OCI-M1 (cell line): ENCODE data around the gene VN1R4.
"Not testable (repeated sequence)": the region's sequence is repeated elsewhere in the genome, so short reads cannot be mapped to it uniquely, and the experiment has no call there.

Experiments used
- DNase-seq: peaks from one replicate; lab custom pipeline; 2025; lab: John Stamatoyannopoulos, UW

VN1R4 gene, protein sequence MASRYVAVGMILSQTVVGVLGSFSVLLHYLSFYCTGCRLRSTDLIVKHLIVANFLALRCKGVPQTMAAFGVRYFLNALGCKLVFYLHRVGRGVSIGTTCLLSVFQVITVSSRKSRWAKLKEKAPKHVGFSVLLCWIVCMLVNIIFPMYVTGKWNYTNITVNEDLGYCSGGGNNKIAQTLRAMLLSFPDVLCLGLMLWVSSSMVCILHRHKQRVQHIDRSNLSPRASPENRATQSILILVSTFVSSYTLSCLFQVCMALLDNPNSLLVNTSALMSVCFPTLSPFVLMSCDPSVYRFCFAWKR

DNA sequence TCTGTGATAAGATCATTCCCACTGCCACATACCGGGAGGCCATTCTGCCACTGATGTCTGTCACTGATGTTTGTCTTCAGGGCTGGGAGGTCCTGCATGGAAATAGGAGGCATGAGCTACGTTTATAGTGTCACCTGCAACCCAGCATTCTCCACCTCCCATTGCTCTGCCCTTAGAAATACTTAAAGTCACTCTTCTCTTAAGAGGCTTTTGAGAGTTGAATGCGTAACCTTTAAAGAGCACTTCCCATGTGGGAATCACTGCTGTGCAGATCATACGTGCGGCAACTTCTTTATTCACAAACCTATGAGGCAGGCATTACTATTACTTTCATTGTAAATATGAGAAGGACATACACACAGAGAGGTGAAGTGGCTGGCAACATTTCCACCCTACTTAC is at the start of gene VN1R4:
TSS of gene VN1R4 (minus strand) at position 101 of the 400 bp plus-strand sequence. CDS start at position 43, 58 bp downstream.
- not testable (repeated sequence) for DNase-seq

DNA sequence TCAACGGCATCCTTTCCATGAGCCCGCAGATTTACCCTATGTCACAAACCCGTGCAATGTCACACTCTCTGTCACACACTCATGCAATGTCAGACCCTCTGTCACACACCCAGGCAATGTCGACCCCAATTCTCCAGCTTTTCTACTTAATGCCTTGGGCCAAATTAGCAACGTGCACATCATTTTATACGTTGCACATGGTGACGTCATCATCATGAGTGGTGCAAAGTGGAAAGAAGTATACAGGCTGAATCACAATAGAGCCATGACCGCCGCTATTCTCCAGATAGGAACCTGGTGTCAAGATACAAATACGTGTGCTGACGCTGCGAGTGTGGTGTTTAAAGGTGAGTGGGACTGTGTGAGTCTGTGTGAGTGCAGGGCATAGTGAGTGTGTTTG is 44.4 kb upstream of the VN1R4 start:
- DNase-seq = no peak

DNA sequence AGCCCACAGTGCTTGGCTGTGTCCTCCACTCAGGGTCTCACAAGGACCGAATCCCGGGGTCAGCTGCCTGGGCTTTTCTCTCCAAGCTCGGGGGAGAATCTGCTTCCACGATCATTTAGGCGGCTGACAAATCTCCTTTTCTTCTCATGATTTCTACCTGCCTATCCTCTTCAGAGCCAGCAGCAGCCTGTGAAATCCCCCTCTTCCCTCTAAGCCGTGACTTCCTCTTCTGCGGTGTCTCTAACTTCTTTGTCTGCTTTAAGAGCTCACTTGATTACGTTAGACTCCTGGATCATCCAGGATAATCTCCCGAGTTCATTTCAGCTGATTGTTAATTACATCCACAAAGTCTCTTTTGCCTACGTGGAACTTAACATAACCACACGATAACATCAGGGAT is 43.5 kb upstream of the VN1R4 start:
- DNase-seq = peak; percentile 62

DNA sequence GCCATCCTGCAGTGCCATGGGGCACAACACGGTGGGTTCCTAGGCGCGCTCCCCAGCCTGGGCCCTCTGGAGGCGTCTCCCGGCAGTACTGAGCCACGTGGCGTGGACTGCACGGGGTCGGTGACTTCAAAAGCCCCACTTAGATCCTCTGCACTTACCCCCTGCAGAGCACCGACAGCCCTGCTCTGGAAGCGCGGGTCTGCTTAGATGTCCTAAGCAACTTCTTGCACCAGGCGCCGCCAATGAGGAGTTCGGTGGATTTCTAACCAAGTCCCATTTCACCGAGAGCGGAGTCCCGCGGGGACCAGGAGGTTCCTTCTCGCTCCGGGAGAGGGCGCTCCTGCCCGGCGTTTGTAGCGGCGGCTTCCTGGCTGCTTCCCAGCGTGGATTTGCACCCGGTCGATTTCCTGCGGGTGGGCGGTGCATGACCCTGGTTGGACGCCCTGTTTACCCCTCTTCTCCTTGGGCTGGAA is 40.9 kb upstream of the VN1R4 start:
- peak; percentile 9 for DNase-seq

DNA sequence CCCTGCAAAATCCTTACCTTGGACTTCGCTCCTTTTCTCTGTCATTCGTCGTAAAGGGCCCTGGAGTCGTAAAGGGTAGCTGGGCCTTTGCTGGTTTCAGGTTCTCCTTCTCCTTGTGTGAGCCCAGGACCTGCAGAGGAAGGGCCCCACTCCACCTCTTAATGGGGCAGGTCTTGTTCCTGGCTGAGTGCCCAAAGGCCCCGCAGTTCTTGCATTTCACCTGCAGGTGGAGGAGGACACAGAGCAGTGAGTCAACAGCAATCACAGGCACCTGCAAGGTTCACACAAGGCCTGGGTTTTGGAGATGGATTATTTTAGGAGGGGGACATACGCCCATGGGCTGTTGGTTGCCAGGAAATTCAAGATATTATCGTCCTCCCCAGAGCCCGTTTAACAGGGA is 33.8 kb upstream of the VN1R4 start:
- DNase-seq = peak; percentile 26

DNA sequence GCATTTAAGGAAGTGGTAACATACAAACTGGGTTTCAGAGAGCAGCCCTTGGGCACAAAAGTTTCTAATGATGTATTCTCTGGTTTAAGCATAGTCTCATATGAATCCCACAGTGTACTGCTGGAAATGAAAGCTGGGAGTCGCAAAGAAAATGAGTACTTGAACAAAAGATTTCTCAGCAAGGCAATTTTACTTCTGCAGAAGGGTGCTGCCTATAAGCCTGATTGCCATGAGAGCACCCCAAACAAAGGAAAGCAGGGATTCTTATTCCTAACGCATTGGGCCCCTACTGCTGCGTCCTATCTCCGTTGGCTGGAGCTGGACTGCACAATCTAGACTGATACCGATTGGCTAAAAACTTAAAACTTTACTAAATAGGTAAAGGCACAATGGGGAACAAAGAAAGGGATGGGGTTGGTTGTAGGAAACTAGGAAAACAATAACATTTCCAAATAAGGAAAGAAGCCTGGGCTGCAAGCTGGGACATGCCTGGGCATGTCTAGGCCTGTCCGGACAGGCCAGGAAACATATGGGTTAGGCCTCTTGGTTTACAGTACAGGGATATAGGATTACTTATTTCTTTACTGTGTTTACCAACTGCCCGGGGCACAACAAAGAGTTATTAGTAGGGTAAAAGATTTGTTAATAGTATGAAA is 27.4 kb upstream of the VN1R4 start:
- peak; percentile 13 for DNase-seq

DNA sequence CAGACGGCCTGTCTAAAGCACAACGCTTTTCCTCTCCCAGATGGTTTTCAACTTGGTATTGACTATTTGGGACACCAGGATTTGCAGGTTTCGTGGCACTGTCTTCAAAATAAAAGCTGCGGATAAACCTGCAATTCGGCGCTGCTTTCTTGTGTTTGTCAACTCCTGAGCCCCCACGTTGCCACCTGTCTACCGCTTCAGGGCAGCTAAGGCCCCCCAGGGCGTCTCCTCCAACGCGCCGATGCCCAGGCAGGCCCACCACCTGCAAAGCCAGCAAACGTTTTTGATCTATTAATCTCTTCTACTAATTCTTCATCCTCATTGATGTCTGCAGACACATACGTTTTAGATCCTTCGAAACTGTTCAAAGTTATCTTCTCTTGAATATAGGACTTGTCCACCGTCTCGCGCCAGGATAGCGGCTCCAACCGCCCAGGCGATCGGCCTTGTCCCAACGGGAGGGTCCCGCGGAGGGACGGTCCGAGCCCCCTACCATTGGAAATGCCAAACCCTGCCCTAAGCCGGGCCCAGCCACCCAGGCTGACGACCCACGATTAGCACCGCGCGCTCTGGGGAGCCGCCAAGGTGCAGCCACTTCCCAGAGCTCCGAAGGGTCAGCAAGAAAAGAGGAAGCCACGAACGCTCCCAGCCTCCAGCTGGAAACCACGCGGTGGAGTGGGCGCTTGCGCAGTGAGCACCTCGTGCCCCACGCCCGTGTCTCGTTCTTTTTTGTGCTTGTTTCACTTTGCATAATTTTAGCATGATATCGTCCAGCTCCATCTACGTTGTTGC is 23.4 kb upstream of the VN1R4 start:
- no peak for DNase-seq

DNA sequence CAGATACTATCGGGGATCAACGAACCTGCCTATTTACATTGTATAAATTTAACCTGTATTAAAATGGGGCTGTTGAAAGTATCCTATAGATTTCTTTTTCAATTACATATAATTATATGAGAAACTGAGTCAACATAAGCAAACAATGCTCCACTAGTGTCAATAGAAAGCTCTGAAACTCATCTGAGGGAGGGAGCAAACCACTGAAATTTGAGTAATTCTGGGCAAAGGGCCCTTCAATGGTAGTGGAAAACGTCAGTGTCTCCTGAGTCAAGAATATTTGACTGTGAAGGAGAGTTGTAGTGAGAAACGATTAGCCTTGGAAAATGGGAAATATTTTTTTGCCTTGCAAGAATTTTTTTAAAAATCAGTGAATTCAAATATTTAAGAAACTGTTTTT is 17.6 kb upstream of the VN1R4 start:
- no peak for DNase-seq

DNA sequence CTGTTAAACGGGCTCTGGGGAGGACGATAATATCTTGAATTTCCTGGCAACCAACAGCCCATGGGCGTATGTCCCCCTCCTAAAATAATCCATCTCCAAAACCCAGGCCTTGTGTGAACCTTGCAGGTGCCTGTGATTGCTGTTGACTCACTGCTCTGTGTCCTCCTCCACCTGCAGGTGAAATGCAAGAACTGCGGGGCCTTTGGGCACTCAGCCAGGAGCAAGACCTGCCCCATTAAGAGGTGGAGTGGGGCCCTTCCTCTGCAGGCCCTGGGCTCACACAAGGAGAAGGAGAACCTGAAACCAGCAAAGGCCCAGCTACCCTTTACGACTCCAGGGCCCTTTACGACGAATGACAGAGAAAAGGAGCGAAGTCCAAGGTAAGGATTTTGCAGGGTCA is 14.4 kb upstream of the VN1R4 start:
- not testable (repeated sequence) for DNase-seq

DNA sequence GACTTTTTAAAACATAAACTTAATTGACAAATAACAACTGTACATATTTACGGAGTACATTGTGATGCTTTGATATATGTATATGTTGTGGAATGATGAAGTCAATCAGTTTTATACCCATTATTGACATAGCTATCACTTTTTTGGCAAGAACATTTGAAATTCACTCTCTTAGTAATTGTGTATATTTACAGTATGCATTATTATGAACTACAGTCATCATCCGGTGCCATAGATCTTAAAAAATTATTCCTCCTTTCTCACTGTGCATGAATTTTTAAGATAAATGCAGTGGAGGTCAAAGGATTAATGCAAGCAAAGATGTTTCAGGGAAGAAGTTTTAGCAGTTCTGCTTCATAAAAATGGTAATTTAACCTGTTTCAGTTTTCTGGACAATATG is 8.0 kb upstream of the VN1R4 start:
- no peak for DNase-seq

DNA sequence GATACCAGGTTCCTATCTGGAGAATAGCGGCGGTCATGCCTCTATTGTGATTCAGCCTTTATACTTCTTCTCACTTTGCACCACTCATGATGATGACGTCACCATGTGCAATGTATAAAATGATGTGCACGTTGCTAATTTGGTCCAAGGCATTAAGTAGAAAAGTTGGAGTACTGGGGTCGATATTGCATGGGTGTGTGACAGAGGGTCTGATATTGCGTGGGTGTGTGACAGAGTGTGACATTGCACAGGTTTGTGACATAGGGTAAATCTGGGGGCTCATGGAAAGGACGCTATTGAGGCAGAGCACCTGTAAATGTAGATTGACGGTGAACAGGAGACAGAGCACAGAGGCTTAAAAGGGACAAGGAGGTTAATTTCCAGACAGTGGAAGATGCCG is 4.5 kb upstream of the VN1R4 start:
- DNase-seq = no peak

DNA sequence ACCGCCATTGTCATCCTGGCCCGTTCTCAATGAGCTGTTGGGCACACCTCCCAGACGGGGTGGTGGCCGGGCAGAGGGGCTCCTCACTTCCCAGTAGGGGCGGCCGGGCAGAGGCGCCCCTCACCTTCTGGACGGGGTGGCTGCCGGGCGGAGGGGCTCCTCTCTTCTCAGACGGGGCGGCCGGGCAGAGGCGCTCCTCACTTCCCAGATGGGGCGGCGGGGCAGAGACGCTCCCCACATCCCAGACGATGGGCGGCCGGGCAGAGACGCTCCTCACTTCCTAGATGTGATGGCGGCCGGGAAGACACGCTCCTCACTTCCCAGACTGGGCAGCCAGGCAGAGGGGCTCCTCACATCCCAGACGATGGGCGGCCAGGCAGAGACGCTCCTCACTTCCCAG is 2.3 kb upstream of the VN1R4 start:
- DNase-seq = not testable (repeated sequence)

DNA sequence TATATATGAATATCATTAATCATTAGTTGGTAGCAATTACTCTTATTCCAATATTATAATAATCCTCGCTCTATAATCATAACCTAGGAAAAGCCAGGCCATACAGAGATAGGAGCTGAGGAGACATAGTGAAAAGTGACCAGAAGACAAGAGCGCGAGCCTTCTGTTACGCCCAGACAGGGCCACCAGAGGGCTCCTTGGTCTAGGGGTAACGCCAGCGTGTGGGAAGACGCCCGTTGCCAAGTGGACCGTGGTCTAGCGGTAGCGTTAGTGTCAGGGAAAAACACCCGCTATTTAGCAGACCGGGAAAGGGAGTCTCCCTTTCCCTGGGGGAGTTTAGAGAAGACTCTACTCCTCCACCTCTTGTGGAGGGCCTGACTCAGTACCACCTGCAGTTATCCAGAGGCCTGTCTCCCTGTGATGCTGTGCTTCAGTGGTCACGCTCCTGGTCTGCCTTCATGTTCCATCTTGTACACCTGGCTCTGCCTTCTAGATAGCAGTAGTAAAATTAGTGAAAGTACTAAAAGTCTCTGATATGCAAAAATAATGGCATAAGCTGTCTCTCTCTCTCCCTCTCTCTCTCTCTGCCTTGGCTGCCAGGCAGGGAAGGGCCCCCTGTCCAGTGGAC is 9.7 kb downstream of the VN1R4 start, which contains the start of gene VN1R2:
TSS of gene VN1R2 (plus strand) at position 578 of the 628 bp plus-strand sequence. CDS start 84 bp downstream, outside the sequence.
- DNase-seq = peak; percentile 12

DNA sequence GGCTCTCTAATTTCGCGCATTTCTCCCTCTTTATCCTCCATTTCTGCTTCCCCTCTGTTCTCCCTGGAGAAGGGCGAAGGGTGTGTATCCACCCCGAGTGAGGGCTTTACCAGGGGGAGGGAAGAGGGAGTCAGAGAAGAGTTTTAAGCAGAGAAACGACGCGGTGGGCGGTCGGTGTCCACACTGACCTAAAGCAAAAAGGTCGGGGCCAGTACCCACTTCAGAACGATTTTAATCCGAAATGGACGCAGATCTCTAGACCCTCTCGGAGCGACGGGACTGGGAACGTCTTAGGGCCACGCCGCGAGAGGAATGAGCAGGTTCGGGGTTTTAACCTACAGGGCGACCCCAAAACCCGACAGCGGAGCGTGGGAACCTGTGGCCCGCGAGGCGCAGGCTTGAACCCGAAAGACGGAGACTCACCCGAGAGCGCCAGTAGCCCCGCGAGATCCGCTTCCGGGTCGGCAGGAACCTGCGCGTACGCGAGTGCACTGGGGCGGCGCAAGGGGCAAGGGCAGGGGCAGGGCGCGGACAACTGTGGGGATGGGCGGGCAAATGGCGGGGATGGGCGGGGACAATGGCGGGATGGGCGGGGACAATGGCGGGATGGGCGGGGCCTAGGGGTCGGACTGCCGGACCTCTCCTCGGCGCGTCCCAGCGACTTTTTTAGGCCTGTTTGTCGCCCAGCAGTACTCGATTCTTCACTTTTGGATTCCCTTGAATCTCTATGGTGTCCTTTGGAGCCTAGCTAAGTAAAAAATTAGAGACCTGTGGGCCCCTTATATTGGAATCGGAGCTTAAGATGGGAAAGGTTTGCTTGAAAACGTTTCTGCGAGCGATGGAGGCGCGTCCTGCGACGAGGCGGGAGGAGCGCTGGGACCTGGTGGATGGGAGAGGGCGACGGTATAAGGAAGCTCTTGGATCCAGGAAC is 12.8 kb downstream of the VN1R4 start, which contains the start of gene ZNF677:
TSS of gene ZNF677 (minus strand) at position 463 of the 931 bp plus-strand sequence. CDS start 3,323 bp downstream, outside the sequence.
- peak; percentile 96 for DNase-seq

DNA sequence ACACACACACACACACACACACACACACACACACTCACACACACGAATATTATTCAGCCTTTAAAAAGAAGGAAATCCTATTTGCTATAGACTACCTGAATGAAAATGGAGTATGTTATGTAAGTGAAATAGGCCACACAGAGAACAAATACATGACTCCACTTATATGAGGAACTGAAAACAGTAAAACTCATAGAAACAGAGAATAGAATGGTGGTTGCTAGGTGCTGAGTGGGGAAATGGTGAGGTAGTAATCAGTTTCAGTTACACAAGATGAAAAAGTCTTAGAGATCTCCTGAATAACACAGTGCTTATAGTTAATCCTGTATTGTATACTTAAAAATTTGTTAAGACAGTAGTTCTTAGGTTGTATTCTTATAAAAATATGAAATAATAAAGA is 21.0 kb downstream of the VN1R4 start:
- no peak for DNase-seq

DNA sequence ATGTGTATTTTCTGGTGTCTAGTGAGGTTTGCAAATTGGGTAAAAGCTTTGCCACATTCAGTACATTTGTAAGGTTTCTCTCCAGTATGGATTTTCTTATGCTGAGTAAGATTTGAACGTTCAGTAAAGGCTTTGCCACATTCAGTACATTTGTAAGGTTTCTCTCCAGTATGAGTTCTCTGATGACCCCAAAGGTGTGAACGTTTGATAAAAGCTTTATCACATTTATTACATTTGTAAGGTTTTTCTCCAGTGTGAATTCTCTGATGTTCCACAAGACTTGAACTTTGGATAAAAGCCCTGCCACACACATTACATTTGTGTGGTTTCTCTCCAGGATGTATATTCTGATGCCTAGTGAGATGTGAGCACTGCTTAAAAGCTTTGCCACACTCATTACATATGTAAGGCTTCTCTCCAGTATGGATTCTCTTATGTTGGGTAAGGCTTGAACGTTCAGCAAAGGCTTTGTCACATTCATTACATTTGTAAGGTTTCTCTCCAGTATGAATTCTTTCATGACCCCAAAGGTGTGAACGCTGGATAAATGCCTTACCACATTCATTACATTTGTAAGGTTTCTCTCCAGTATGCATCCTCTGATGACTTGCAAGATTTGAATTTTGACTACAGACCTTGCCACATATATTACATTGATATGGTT is 30.3 kb downstream of the VN1R4 start:
- DNase-seq = peak; percentile 26

DNA sequence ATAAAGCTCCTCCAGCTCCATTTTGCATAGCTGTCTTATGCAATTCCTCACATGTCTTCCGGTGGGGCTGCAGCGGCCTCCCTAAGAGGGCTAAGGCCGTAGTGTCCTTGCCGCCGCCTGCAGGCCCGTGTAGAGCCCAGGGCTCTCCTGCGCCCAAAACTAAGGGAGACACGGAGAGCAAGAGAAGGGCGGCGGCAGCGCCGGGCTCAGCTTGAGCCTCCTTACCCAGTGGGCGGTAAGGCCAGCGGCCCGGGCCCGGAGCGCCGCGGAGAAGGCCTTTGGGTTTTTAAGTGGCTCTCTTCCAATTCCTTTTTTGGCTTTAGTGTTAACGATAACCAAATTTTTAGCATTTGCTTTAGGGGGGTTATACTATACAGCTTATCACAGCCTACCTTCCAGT is 42.9 kb downstream of the VN1R4 start:
- DNase-seq = no peak

DNA sequence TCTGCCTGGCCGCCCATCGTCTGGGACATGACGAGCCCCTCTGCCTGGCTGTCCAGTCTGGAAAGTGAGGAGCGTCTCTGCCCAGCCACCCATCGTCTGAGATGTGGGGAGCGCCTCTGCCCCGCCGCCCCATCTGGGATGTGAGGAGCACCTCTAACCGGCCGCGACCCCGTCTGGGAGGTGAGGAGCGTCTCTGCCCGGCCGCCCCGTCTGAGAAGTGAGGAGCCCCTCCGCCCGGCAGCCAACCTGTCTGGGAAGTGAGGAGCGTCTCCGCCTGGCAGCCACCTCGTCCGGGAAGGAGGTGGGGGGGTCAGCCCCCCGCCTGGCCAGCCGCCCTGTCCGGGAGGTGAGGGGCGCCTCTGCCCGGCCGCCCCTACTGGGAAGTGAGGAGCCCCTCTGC is 44.8 kb downstream of the VN1R4 start:
- not testable (repeated sequence) for DNase-seq
